Astrocyte (in vitro differentiated cells and primary cell): ENCODE results near the gene EPB42. TPM values are rescaled to one million over a fixed set of nuclear protein-coding genes. Genes with fewer than 3 reads are reported as not detected.

ENCODE experiments used
- DNase-seq: peaks from one replicate; pipeline ENCODE4 v3.0.0-alpha.2; 2010; ENCODE audit warnings: low read depth
- FAIRE-seq: peaks from 2 replicates; lab custom pipeline; 2011; peaks lifted over from hg19 to GRCh38; lab: Jason Lieb, UNC
- H2AFZ ChIP-seq: 2 replicates; pipeline ENCODE4 v1.6.0; 2012; ENCODE audit warnings: low read depth, low read length, inconsistent platforms
- H3K27ac ChIP-seq: 2 replicates; pipeline ENCODE4 v1.5.1; 2011; ENCODE audit warnings: low read depth, low read length, inconsistent platforms
- H3K27me3 ChIP-seq: 2 replicates; pipeline ENCODE4 v1.6.0; 2011; ENCODE audit warnings: low read length, inconsistent platforms; ENCODE audit not compliant: insufficient read depth
- H3K36me3 ChIP-seq: 2 replicates; pipeline ENCODE4 v1.5.1; 2011; ENCODE audit warnings: low read length, inconsistent platforms; ENCODE audit not compliant: insufficient read depth
- H3K4me1 ChIP-seq: 2 replicates; pipeline ENCODE4 v1.5.1; 2011; ENCODE audit warnings: low read length, inconsistent platforms; ENCODE audit not compliant: insufficient read depth
- H3K4me2 ChIP-seq: 2 replicates; pipeline ENCODE4 v1.6.0; 2012; ENCODE audit warnings: low read length, inconsistent platforms
- H3K4me3 ChIP-seq: 2 replicates; pipeline ENCODE4 v1.5.1; 2011; ENCODE audit warnings: low read depth, mild to moderate bottlenecking, low read length, inconsistent platforms; ENCODE audit not compliant: insufficient read depth
- H3K79me2 ChIP-seq: 2 replicates; pipeline ENCODE4 v1.6.0; 2012; ENCODE audit warnings: mild to moderate bottlenecking, low read length, inconsistent platforms; ENCODE audit not compliant: insufficient read depth
- H3K9ac ChIP-seq: 2 replicates; pipeline ENCODE4 v1.6.0; 2012; ENCODE audit warnings: mild to moderate bottlenecking, low read length, inconsistent platforms
- H3K9me3 ChIP-seq: 2 replicates; pipeline ENCODE4 v1.5.1; 2012; ENCODE audit warnings: low read depth, mild to moderate bottlenecking, low read length, inconsistent platforms; ENCODE audit not compliant: insufficient read depth
- H4K20me1 ChIP-seq: 2 replicates; pipeline ENCODE4 v1.6.0; 2012; ENCODE audit warnings: low read length, inconsistent platforms; ENCODE audit not compliant: insufficient read depth
- H3K27ac Mint-ChIP-seq: one replicate; pipeline ENCODE4 v1.8.0; 2021; ENCODE audit warnings: mild to moderate bottlenecking, mixed read lengths; ENCODE audit not compliant: unreplicated experiment
- H3K27me3 Mint-ChIP-seq: one replicate; pipeline ENCODE4 v1.8.0; 2021; ENCODE audit warnings: low read depth, mixed read lengths; ENCODE audit not compliant: unreplicated experiment
- H3K36me3 Mint-ChIP-seq: one replicate; pipeline ENCODE4 v1.8.0; 2021; ENCODE audit warnings: low read depth, mixed read lengths; ENCODE audit not compliant: unreplicated experiment
- H3K4me1 Mint-ChIP-seq: one replicate; pipeline ENCODE4 v1.8.0; 2021; ENCODE audit warnings: low read depth, mixed read lengths; ENCODE audit not compliant: unreplicated experiment
- H3K4me3 Mint-ChIP-seq: one replicate; pipeline ENCODE4 v1.8.0; 2021; ENCODE audit warnings: mild to moderate bottlenecking, moderate library complexity, mixed read lengths; ENCODE audit not compliant: unreplicated experiment
- H3K9me3 Mint-ChIP-seq: one replicate; pipeline ENCODE4 v1.8.0; 2021; ENCODE audit warnings: mild to moderate bottlenecking, mixed read lengths; ENCODE audit not compliant: unreplicated experiment
- EZH2 ChIP-seq: IDR thresholded peaks from 2 replicates; pipeline ENCODE4 v1.6.1; 2012; ENCODE audit warnings: mild to moderate bottlenecking, low read length, inconsistent platforms; ENCODE audit not compliant: insufficient read depth
- total RNA-seq: library from RNA; stranded (reverse); gene quantifications from 2 replicates; pipeline ENCODE4 v1.2.1, GENCODE V29; 2021
- TF ChIP-seq, protein P1 (sequence below): IDR thresholded peaks from 2 replicates; pipeline ENCODE4 v1.5.1; 2011; ENCODE audit warnings: low read depth, mild to moderate bottlenecking, inconsistent platforms, low read length, moderate library complexity; ENCODE audit not compliant: insufficient read depth

EPB42 gene
- total RNA-seq, 1 donor from 2014 or later, result not detected

DNA sequence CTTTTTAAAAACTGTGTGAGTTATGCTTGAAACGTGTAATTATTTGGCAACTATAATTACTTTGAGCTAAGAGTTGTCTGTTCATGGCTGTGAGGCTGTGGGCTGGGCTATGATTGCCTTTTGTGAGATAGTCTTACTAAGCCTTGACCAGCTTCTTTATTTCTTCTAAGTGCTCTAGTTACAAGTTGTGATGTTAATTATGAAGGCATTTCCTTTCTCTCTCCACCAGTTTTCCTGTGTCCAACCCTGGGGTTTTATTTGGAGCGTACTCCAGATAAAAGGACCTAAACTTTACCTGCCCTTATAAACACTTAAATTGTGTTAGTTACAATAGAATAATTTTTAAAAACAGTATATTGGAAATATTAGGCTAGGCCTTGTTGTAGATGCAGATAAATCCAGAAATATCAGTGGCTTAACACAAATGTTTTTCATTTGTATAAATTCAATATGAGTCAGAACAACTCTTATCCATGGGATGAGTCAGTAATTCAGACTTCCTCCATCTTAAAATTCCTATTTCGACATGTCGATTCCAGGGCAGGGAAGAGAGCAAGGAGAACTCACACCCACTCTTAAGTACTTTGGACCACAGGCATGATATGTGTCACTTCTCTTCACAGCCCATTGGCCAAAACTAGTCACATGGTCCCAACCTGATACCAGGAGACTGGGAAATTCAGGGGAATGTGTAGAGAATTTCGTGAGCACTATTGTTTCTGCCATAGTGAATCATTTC, 70.5 kb downstream of the EPB42 start:
- peak overlapping the region; percentile 2 for H3K4me2 ChIP-seq
- DNase-seq (peak; percentile 98), FAIRE-seq (peak; percentile 86)
- H3K36me3 Mint-ChIP-seq, result peaks cover 6% of the 10 kb centered on the region
- no peaks in the 10 kb centered on the region for H3K36me3 ChIP-seq
- H3K9ac ChIP-seq, result peak overlapping the region; percentile 24
- no peaks in the 10 kb centered on the region for H3K4me1 Mint-ChIP-seq
- H3K27ac Mint-ChIP-seq, result peak overlapping the region; percentile 89
- no peaks in the 10 kb centered on the region for H3K9me3 ChIP-seq
- TF ChIP-seq, protein P1, sequence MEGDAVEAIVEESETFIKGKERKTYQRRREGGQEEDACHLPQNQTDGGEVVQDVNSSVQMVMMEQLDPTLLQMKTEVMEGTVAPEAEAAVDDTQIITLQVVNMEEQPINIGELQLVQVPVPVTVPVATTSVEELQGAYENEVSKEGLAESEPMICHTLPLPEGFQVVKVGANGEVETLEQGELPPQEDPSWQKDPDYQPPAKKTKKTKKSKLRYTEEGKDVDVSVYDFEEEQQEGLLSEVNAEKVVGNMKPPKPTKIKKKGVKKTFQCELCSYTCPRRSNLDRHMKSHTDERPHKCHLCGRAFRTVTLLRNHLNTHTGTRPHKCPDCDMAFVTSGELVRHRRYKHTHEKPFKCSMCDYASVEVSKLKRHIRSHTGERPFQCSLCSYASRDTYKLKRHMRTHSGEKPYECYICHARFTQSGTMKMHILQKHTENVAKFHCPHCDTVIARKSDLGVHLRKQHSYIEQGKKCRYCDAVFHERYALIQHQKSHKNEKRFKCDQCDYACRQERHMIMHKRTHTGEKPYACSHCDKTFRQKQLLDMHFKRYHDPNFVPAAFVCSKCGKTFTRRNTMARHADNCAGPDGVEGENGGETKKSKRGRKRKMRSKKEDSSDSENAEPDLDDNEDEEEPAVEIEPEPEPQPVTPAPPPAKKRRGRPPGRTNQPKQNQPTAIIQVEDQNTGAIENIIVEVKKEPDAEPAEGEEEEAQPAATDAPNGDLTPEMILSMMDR, result no peak
- TF ChIP-seq EZH2, result no peak
- H3K4me1 ChIP-seq, result peaks cover 5% of the 10 kb centered on the region
- H3K27ac ChIP-seq, result peak overlapping the region; percentile 86
- no peaks in the 10 kb centered on the region for H3K9me3 Mint-ChIP-seq
- no peaks in the 10 kb centered on the region for H3K27me3 Mint-ChIP-seq
- H2AFZ ChIP-seq, result peak overlapping the region; percentile 20
- H3K79me2 ChIP-seq, result no peaks in the 10 kb centered on the region
- no peaks in the 10 kb centered on the region for H4K20me1 ChIP-seq
- H3K27me3 ChIP-seq, result no peaks in the 10 kb centered on the region
- H3K4me3 Mint-ChIP-seq, result no peak overlapping the region
- H3K4me3 ChIP-seq, result no peak overlapping the region

Other genes with a start within 250 kb of the EPB42 start
- 25.7 and 28.2 TPM in 2 replicates for gene UBR1, start 115.0 kb downstream of the EPB42 start, total RNA-seq
- 14.0 and 15.2 TPM in 2 replicates for gene TMEM62, start 87.4 kb downstream of the EPB42 start, total RNA-seq
- 35.7 and 37.0 TPM in 2 replicates for gene CCNDBP1, start 35.6 kb downstream of the EPB42 start, total RNA-seq
- gene TGM5, start 45.9 kb upstream of the EPB42 start, total RNA-seq, result 0.16 TPM in 1 of 2 replicates, not detected in the other
- not detected in 2 replicates for gene TGM7, start 81.2 kb upstream of the EPB42 start, total RNA-seq
- 4.7 and 4.8 TPM in 2 replicates for gene LCMT2, start 109.6 kb upstream of the EPB42 start, total RNA-seq
- gene ZSCAN29, start 150.0 kb upstream of the EPB42 start, total RNA-seq, result 25.5 and 27.8 TPM in 2 replicates
- 10.3 and 12.0 TPM in 2 replicates for gene TUBGCP4, start 150.1 kb upstream of the EPB42 start, total RNA-seq